NCI-H2029 treated with DMSO at 0.1 percent for 48 hours (cell line): ENCODE results near the gene LCE6A.

Experiments
- DNase-seq: peaks from one replicate; lab custom pipeline; 2025; lab: John Stamatoyannopoulos, UW

Gene LCE6A, protein sequence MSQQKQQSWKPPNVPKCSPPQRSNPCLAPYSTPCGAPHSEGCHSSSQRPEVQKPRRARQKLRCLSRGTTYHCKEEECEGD

DNA sequence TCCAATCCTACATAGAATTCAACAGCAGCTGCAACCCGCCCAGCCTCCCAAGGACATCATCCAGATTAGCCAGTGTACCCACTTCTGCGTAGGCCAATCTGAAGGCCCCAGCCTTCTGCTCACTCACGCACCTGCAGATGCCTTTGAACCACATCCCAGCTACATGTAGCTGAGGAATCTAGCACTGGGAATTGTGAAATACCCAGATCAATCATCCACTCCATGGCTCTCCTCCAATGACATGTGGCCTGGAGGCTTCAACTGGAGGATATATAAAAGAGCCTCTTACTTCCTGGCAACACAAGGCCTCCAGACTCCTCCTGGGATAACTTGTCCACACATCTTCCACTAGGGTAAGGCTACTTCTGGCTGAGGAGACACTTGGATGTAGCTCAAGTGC lies at the start of gene LCE6A:
LCE6A (plus strand) TSS at position 301 of the 400 bp plus-strand sequence. CDS start 665 bp downstream, outside the sequence.
- no peak for DNase-seq

DNA sequence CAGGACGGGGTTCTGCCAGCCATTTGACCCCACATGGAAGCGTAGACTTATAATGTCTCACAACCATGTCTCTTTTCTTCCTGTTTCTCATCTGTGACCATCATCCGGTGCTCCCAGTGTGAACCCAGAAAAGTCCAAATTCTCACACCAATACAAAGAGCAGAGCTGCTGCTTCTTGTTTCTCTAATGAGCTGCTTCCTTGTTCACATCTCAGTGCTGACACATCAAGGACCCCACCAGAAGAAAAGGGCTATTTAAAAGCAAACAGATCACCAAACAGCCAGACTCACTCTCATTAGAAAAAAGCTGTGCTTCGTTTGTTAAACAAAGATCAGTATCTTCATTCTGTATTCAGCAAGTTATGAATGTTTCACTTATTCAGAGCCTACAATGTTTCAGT lies 47.0 kb upstream of the LCE6A start:
- no peak for DNase-seq

DNA sequence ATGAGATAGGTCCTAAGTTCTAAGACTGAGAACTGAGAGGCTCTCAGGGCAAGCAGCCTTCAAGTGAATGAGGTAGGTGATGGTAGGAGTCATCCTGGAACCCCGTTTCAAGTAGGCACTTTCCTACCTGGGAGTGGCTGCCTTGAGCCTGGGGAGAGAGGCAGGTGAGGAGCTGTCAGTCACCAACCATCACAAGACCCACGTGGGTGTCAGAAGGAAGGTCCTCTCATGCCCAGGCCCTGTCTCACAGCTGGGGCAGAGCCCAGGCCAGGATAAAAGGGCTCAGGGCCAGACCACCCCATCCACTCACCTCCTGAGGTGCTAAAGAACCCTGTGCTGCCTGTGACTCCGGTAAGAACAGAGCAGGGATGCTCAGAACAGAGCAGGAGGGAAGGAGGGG lies 46.2 kb upstream of the LCE6A start, which contains the start of gene LCE1D:
LCE1D (plus strand) TSS at position 301 of the 400 bp plus-strand sequence. CDS start 1,074 bp downstream, outside the sequence.
- no peak for DNase-seq

DNA sequence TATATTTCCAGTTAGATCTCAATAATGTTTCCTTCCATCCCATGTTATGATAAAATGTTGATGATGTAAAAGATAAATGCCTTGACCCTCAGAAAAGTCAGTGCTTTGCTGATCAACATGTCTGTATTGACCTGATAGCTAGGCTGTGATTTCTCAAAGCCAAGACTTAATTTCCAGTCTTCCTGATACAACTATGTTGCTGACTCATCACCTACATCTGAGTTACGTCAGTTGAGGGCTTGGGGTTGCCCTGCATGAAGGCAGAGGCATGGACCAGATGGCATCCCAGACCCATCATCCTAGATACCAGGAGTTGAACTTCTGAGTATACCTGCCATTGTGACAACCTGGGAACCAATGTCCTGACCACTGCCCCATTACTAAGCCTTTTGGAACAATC lies 41.3 kb upstream of the LCE6A start:
- no peak for DNase-seq

DNA sequence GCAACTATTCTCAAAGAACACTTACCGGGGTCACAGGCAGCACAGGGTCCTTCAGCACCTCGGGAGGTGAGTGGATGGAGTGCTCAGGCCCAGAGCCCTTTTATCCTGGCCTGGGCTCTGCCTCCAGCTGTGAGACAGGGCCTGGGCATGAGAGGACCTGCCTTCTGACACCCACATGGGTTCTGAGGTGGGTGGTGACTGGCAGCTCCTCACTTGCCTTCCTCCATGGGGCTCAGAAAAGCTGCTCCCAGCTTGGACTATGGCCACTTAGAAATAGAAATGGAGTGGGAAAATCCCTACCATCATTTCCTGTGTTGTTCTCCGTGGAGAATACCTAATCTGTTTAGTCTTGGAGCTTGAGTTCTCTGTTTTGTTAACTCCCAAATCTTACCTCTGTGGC lies 36.1 kb upstream of the LCE6A start, which contains the start of gene LCE1C:
LCE1C (minus strand) TSS at position 76 of the 400 bp plus-strand sequence. CDS start 1,173 bp downstream, outside the sequence.
- DNase-seq: no peak

DNA sequence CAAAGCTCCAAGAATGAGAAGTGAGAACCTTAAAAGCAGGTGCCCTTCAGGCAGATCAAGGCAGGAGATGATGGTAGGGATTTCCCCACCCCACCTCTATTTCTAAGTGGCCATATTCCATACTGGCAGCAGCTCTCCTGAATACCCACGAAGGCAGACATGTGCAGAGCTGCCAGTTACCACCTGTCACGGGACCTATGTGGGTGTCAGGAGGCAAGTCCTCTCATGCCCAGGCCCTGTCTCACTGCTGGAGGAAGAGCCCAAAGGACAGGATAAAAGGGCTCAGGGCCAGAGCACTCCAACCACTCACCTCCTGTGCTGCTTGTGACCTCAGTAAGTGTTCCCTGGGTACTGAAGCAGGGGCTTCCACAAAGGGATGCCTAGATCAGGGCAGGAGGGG lies 31.6 kb upstream of the LCE6A start:
- DNase-seq: no peak

DNA sequence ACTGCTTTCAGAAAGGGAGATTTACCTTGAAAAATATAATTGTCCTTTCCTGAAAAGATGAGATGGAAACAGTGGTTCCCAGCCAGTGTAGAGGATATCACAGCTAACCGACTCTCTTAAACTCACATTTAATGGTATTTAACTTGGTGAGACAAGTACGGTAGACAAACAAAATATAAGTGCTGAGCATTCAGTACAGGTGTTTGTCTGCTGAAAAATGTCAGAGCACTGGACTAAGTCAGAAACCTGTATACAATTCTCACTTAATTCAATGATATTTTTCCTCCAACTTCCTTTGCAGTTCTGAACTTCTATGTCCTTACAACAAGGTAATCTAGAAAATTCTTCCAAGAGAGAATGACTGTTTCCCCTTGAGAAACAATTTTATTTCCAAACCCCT lies 31.0 kb upstream of the LCE6A start, which contains the start of gene LCE1B:
LCE1B (plus strand) TSS at position 301 of the 400 bp plus-strand sequence. CDS start 476 bp downstream, outside the sequence.
- no peak for DNase-seq

DNA sequence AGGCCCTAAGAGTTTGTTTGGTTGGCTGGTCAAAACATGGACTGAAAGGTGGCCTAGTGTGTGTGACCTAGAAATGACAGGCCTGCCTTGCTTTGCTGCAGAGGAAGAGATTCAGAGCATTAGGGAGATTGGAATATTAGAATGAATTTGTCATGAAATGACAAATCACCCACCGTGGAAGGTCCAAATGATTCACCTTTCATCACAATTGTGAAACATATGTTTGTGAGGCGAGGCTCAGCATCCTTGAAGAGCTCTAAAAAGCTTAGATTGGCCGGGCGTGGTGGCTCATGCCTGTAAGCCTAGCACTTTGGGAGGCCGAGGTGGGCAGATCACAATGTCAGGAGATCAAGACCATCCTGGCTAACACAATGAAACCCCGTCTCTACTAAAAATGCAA lies 25.3 kb upstream of the LCE6A start:
- DNase-seq: no peak

DNA sequence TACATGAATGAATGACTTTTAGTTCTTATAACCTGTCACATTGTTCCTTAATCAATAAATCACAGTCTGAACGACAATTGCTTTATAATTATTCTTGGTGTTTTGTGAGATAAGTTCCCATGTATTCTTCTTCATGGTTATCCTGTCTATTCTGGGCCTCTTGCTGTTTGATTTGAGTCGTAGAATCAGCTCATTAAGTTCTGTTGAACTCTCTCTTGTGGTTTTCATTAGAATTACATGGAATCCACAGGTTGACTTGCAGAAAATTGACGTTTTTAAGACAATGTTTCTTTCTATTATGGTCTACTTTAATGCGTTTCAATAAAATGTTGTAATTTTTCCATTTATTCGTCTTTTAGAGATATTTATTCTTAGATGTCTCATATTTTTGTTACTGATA lies 19.4 kb upstream of the LCE6A start:
- no peak for DNase-seq

DNA sequence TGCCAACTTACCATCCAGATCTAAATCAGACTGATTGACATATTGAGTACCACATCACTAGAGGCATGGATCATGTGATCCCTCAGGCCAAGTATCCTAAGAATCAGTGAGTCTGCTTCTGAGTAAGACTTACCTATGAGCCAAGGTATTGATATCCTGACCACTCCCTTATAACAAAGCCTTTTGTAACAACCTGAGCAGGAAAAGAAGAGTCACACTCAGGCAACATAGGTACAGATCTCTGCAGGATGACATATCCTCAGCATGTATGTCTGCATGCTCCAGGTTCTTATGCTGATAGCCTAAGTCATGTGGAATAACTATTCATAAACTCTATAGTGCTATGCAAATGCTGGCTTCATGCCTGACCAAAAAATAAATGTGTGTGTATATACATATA lies 17.7 kb upstream of the LCE6A start:
- no peak for DNase-seq

DNA sequence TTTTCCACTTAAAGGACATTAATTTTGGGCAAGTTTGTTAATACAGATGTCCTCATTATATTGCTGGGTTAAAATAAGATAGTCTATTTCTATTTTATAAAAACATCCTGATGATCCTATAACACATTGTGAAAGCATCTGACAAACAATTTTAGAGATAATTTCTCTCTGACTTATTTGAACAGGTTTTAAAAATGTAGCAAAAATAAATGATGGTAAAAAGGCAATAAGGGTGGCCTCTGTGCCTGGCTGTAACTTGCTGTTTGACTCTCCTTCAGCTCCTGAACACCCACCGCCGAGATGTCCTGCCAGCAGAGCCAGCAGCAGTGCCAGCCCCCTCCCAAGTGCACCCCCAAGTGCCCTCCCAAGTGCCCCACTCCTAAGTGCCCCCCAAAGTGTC lies 15.5 kb upstream of the LCE6A start, which contains the start of gene LCE1A:
LCE1A (plus strand) TSS at position 301 of the 400 bp plus-strand sequence; CDS start at position 301, 0 bp downstream.
- DNase-seq: no peak

DNA sequence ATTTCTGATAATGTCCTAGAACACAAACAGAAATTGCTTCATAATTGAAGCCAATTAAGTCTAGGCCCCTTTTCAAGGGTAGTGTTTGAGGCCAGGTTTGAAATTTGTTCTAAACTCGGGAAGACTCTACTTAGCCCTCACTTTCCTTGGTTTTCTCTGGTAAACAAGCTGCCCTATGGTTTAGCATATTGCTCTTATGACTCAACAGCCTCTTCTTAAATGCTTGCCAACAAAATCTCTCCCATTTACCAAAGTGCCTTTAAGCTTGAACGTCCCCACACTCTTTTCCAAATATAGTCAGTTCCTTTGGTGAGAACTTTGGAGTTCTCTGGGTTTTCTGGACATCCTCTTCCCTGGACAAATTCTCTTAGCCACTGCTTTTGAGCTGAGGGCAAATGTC lies 5.8 kb upstream of the LCE6A start:
- no peak for DNase-seq

DNA sequence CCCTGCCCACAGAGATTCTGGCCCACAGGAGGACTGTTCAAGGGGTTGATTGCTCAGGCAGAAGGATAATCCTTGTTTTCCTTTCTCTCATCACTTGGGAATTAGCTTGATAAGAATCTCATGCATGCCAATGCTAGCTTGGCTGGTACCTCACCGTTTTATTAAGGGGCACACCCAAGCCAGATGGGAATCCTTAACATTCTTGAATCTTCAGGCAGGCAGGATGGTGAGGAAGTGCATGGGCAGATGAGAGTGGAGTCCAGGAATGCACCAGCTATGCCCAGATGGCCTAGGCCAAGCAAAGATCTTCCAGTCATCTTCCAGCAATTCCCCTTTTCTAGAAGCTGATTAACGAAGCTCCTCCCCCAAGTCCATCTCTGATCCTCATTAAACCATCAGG lies 13.0 kb downstream of the LCE6A start:
- DNase-seq: no peak

DNA sequence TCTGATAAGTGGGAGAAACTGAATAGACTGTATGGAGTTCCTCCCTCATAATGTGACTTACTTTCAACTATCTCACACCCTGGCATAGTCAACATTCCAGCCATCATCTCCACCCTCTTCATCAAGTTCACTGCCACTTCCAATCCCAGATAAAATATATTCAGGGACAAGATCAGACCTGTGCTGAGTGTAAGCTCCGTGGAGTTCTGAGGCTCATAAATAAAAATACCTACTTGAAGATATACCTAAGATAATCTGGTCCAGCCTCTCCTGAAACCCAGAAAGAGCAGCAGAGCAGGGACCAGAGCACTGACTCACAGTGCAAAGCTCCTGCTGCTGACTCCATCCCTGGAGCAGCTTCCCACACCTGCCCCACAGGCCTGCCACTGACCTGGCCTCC lies 15.4 kb downstream of the LCE6A start:
- DNase-seq: no peak

DNA sequence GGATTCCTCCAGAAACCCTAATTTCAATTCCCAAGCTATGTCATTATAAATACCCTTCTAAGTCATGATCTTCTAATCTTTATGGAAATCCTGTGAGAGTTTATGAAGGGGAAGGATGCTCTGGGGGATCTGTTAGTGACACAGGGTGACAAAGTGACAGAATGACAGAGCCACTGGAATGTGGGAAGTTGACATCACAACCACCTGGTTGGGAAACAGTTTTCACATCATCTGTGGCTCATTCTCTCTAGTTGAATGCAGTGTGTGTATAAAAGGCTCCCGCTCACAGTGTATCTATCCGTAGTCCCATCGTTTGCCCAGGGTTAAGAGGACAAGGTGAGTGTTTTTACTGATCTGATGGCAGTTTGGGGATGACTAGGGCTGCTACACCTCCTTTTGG lies 17.0 kb downstream of the LCE6A start, which contains the start of gene LCE7A:
LCE7A (plus strand) TSS at position 301 of the 400 bp plus-strand sequence. CDS start 702 bp downstream, outside the sequence.
- no peak for DNase-seq

DNA sequence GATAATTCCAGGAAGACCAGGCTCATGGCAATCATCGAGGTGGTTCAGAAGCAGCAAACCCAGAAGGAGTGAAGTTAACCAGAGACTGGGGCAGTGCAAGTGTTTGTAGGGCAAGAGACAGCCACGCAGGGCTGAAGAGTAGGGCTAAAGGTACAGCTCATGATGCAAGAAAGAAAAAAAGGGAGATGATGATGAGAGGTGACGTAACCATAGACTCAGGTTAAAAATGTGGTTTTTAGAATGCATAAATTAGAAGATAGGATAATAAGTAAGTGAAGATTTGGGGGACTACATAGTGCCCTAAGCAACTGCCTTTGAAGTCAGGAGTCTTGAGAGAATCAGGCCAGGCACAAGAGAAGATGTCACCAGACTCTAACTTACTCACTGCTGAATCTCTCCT lies 17.5 kb downstream of the LCE6A start:
- no peak for DNase-seq

DNA sequence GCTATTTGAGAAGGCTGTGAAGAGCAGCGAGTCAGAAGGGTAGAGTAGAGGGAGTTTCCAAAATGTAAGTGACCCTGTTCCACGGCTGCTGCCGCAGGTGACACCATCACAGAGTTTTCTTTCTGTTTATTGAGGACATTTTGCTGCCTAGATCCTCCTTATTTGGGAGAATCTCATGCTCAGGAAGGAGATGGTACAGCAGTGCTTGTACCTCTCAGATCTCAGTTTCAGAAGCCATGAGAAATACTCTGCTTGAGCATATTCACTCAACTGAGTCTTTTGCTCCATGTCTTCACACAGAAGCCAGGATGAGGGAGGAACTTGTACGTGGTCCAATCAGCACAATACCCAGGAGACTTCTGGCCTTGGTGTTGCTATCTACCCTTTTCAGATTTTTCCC lies 18.7 kb downstream of the LCE6A start:
- DNase-seq: no peak

DNA sequence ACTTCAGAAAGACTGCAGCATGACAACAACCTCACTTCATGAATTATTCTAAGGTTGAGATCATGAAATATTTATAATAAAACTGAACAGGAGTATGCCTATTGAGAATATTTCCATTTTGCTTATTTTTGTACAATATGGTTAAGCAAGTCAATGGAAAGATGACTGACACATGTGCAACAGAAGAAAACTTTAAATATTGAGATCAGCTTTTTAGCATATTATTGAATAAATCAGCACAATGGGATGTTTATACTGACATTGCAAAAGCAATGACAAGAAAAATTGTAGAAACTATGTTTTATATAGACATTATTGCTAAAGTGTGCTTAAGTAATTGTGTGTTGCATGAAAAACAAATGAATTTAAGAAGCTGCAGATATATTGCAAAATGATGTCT lies 21.8 kb downstream of the LCE6A start:
- no peak for DNase-seq

DNA sequence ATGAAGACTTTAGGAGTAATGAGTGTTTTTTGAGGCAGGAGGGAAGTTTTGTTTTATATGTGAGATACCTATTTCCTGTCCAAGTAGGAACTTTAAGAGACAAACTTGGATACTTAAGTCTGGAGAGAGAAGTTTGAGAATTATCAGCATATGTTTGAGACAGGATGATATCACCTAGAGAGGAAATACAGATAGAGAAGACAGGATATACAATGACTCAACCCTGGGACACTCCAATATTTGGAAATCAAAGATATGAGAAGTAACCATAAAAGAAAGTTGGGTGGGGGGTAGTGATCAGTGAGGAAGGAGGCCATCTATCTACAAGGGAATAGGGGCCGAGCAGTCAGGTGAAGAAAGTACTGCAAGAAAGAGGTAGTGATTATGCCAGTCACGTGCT lies 23.7 kb downstream of the LCE6A start:
- no peak for DNase-seq

DNA sequence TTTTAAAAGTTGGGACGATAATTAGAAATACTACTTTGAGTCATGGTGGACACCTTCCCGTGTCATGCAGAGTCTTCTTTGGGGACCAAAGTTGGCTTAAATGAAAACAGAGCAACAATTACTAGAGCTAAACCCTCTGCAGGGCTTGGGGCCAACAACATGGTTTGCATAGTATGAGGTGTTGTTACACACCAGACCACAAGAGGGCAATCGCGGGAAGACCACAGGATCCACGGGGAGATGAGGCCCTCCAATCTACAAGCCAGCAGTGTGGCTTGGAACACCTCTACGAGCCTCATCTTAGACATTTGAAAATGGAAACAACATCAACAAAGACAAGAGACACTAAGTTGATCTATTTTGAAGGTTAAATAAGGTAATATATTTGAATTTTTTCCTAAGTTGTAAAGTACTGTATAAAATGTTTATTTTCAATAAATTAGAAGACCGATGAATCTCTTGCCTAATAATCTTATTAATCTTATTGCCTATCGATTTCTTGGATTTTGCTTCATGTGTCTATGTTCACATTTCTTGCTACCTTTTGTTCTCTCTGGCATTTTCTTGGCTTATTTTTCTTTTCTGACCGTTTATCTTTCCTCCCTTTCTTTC lies 27.3 kb downstream of the LCE6A start:
- DNase-seq: peak; percentile 28

DNA sequence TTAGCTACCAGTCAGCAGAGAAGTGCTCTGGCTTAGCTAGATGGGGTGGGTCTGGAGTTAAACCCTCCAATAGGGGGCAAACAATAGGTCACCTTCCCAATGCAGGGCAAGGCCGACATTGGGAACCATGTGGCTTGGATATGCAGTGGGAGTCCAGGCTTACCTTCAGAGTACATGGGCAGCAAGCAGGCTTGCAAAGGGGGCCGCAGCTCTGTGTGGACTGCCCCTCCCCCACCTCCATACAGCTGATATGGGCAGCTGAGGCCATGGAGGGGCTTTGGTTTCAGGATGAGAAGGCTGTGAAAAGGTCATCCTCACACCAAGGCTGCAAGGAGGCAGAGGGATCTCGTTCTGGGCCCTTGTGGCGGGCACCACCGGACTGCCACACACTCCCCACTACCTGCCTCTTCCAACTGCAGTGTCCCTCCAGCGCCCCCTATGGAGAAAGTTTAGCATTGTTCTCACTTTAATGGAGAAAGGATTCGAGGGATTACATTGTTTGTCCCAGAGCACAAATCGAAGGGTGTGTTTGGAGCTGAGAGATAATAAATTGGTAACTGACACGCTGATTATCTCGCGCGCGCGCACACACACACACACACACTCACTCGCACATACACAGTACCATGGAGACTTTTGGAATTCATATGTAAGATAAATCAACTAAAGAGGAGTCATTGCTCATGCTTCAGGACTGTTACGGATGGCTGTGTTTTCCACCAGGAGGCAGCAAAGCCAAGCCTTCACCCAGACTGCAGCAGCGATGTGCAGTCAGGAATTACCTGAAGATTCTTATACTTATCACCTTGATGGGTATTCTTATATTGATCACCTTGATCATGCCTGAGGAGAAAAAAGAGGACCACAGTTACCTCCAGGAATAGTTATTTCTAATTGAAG lies 28.4 kb downstream of the LCE6A start:
- DNase-seq: no peak

DNA sequence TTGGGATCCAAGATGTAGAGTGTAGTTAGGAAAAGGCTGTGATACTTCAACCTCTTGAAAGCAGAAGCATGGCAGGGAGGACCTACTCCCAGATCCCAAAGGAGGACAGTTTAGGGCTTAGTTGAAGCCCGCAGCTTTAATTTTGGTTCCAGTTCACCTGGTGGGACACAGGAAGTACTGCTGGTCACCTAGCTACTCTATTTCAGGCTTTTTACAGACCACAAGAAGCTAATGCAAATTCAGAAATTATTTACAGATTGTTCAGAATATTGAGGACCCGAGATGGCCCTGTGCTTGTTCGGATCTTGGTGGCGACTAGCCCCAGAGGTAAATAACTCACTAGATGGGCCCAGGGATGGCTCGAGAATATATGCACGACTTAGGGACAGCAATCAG lies 29.1 kb downstream of the LCE6A start:
- no peak for DNase-seq

DNA sequence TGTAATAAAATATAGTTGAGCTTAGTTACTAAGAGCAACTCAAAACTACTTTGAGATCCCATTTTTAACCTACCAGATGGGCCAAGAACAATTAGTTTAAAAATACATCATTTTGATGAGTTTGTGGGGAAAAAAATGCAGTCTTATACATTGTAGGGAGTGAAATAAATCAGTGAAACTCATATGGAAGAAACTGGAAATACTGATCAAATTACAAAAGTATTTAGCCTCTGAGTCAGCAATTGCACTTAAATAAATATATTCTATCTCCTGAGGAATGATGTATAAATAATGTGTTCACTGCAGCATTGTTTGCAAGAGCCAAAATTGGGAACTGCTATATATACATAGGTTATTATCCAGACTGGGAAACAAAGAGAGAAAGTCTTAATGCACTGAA lies 30.8 kb downstream of the LCE6A start:
- DNase-seq: no peak
